K562 (cell line): ENCODE results near the gene PCNX2. TPM values are rescaled to one million over a fixed set of nuclear protein-coding genes. Genes with fewer than 3 reads are reported as not detected.

Experiments
- ATAC-seq: fragments of 200-7000 bp; cut with Tn5 transposase; 3 replicates; pipeline ENCODE4 v1.9.1; 2020; ENCODE audit warnings: moderate library complexity
- BruUV-seq: library from RNA; stranded (reverse); fragments of 400-500 nt; replicated peaks from 2 replicates; lab custom pipeline; 2021; lab: Mats Ljungman, UMichigan
- CTCF ChIA-PET: fragments of 300-600 bp; formaldehyde crosslinking; extraction: SDS; loops from one replicate; lab custom pipeline; 2021; ENCODE audit warnings: low intra/inter-chr PET ratio; lab: Yijun Ruan, JAX
- POLR2A ChIA-PET: fragments of 300-600, 350-650 bp; sonication (Branson Sonifier 250); formaldehyde crosslinking; extraction: SDS; loops from one replicate; lab custom pipeline; 2021; ENCODE audit warnings: antibody characterized with exemption, inconsistent platforms; lab: Yijun Ruan, JAX
- DNase-seq, 4 experiments: peaks; one replicate each; pipeline versions ENCODE4 v3.0.0 to v3.0.0-alpha.2; 2011 to 2018; ENCODE audit warnings: low spot score in 3 of 4, mixed read lengths in 3 of 4; ENCODE audit errors: extremely low read depth in 1 of 4
- FAIRE-seq: peaks from 2 replicates; lab custom pipeline; 2011; peaks lifted over from hg19 to GRCh38; lab: Jason Lieb, UNC
- H2AFZ ChIP-seq: 2 replicates; pipeline ENCODE4 v1.6.0; 2011; ENCODE audit warnings: low read depth, low read length, control low read depth, inconsistent platforms
- H3K27ac ChIP-seq: fragments of 200-600 bp; 3 replicates; pipeline ENCODE4 v1.8.0; 2011; ENCODE audit warnings: low read depth, mild to moderate bottlenecking, control low read depth, inconsistent platforms, low read length, moderate library complexity, mixed read lengths; ENCODE audit errors: extremely low read depth
- H3K27me3 ChIP-seq, 2 experiments: fragments of 300-600 bp in 1 of 2; 2 replicates in 1 of 2; 3 replicates in 1 of 2; pipeline versions ENCODE4 v1.6.0 to v1.8.0; 2011; ENCODE audit warnings: inconsistent platforms in 2 of 2, low read length in 2 of 2, mild to moderate bottlenecking in 1 of 2, mixed read lengths in 1 of 2, moderate library complexity in 1 of 2; ENCODE audit not compliant: control insufficient read depth in 2 of 2, insufficient read depth in 2 of 2
- H3K36me3 ChIP-seq: fragments of 300-600 bp; 3 replicates; pipeline ENCODE4 v1.8.0; 2011; ENCODE audit warnings: mild to moderate bottlenecking, low read length, inconsistent platforms; ENCODE audit not compliant: control insufficient read depth, insufficient read depth
- H3K4me1 ChIP-seq, 2 experiments: fragments of 200-600 bp in 1 of 2; replicated peaks in 1 of 2; 2 replicates in 1 of 2; 3 replicates in 1 of 2; pipeline versions ENCODE4 v1.5.1 to v1.8.0; 2011; ENCODE audit warnings: inconsistent platforms in 2 of 2, low read length in 2 of 2, mild to moderate bottlenecking in 1 of 2, mixed read lengths in 1 of 2, moderate library complexity in 1 of 2; ENCODE audit not compliant: control insufficient read depth in 2 of 2, insufficient read depth in 2 of 2
- H3K4me2 ChIP-seq: 2 replicates; pipeline ENCODE4 v1.6.1; 2011; ENCODE audit warnings: low read length, control low read depth, inconsistent platforms, mixed read lengths; ENCODE audit not compliant: insufficient read depth
- H3K4me3 ChIP-seq: fragments of 200-600 bp; sonication (generic), shearing (Covaris generic); 2 replicates; pipeline ENCODE4 v1.5.1; 2016; ENCODE audit warnings: control low read depth, inconsistent platforms
- H3K79me2 ChIP-seq: fragments of 200-600 bp; 3 replicates; pipeline ENCODE4 v1.8.0; 2011; ENCODE audit warnings: low read length, inconsistent platforms; ENCODE audit not compliant: control insufficient read depth, insufficient read depth
- H3K9ac ChIP-seq, 2 experiments: 2 replicates each; pipeline versions ENCODE4 v1.6.0 to v1.6.1; 2011; ENCODE audit warnings: low read depth in 2 of 2, low read length in 2 of 2, control low read depth in 1 of 2, inconsistent platforms in 1 of 2, mild to moderate bottlenecking in 1 of 2, mixed read lengths in 1 of 2; ENCODE audit not compliant: insufficient read depth in 1 of 2
- H3K9me1 ChIP-seq: one replicate; pipeline ENCODE4 v1.6.0; 2011; ENCODE audit warnings: inconsistent platforms, mild to moderate bottlenecking, low read length, moderate library complexity; ENCODE audit not compliant: control insufficient read depth, insufficient read depth
- H3K9me3 ChIP-seq: replicated peaks from 2 replicates; pipeline ENCODE4 v1.5.1; 2011; ENCODE audit warnings: low read depth, low read length, inconsistent platforms; ENCODE audit not compliant: control insufficient read depth, insufficient read depth
- H4K20me1 ChIP-seq: replicated peaks from 2 replicates; pipeline ENCODE4 v1.6.1; 2011; ENCODE audit warnings: low read length, inconsistent platforms, mixed read lengths; ENCODE audit not compliant: control insufficient read depth, insufficient read depth
- ADNP ChIP-seq: fragments of 200-800 bp; sonication (Bioruptor generic); IDR thresholded peaks from 2 replicates; pipeline ENCODE4 v1.6.1; 2016; ENCODE audit warnings: missing genetic modification characterization, missing compliant biosample characterization
- ETV6 ChIP-seq, 3 experiments: fragments of 150-350 bp in 1 of 3; sonication (generic) in 1 of 3; formaldehyde crosslinking in 1 of 3; IDR thresholded peaks; 2 replicates each; pipeline versions ENCODE4 v1.6.1 to v1.8.0; 2014 to 2022; ENCODE audit warnings: borderline replicate concordance in 2 of 3, low read depth in 2 of 3, antibody characterized with exemption in 1 of 3, low read length in 1 of 3, mild to moderate bottlenecking in 1 of 3, missing genetic modification reagents in 1 of 3
- KLF10 ChIP-seq: fragments of 250-450 bp; sonication (Bioruptor Pico); IDR thresholded peaks from 2 replicates; pipeline ENCODE4 v1.6.1; 2021; ENCODE audit warnings: matching md5 sums
- PURB ChIP-seq: sonication (generic); formaldehyde crosslinking; IDR thresholded peaks from 2 replicates; pipeline ENCODE4 v1.9.0; 2021; ENCODE audit warnings: low read depth, mild to moderate bottlenecking, missing genetic modification reagents
- RBM15 ChIP-seq: fragments of 200-400 bp; formaldehyde crosslinking; IDR thresholded peaks from 2 replicates; pipeline ENCODE4 v1.6.1; 2018; ENCODE audit warnings: mild to moderate bottlenecking, low read length, moderate library complexity; ENCODE audit not compliant: insufficient read depth
- SRSF1 ChIP-seq: fragments of 200-400 bp; formaldehyde crosslinking; IDR thresholded peaks from 2 replicates; pipeline ENCODE4 v1.6.1; 2017; ENCODE audit warnings: mild to moderate bottlenecking, low read depth, low read length, moderate library complexity
- WHSC1 ChIP-seq: IDR thresholded peaks from one replicate; pipeline ENCODE4 v1.6.1; 2012; ENCODE audit warnings: low read length, control low read depth, inconsistent platforms
- ZKSCAN8 ChIP-seq: fragments of 200-800 bp; sonication (Bioruptor generic); IDR thresholded peaks from 2 replicates; pipeline ENCODE4 v1.6.1; 2016; ENCODE audit warnings: missing genetic modification characterization, missing compliant biosample characterization
- ZNF232 ChIP-seq: sonication (generic); formaldehyde crosslinking; IDR thresholded peaks from 2 replicates; pipeline ENCODE4 v1.8.0; 2022; ENCODE audit warnings: mild to moderate bottlenecking, missing genetic modification reagents
- WGBS: fragments of 100-300 bp; shearing (Covaris generic); methylation state at CpG from one replicate; pipeline ENCODE4 v1.1.6; 2016; ENCODE audit warnings: low coverage, mixed read lengths; ENCODE audit not compliant: insufficient coverage; ENCODE audit errors: missing lambda C conversion rate; 5-methylcytosine and 5-hydroxymethylcytosine counted together
- in situ Hi-C: fragments of 300-500 bp; cut with MboI; formaldehyde crosslinking; loops from 4 replicates; pipeline ENCODE4 v1.15.0; 2018; ENCODE audit warnings: inconsistent platforms, mixed read lengths
- intact Hi-C: fragments of 100-400 bp; cut with micrococcal nuclease; formaldehyde crosslinking; loops from 2 replicates; pipeline ENCODE4 v1.14.2; 2022
- polyA plus RNA-seq, 8 experiments: library from polyadenylated mRNA; depleted of rRNA in 4 of 8; stranded (reverse) in 5 of 8; unstranded in 3 of 8; fragments of >200 nt; fragmentation: Nextera tagmentation in 2 of 8; fragmentation: Illumina TruSeq in 1 of 8; extraction: Ambion mirVana in 2 of 8; extraction: Trizol in 1 of 8; gene quantifications; 2 replicates each; pipeline versions ENCODE4 v1.2.1 to v1.2.3, GENCODE V29; 2011 to 2014; ENCODE audit warnings: inconsistent platforms in 1 of 8, missing spikeins in 1 of 8
- total RNA-seq, 7 experiments: library from RNA; depleted of rRNA in 6 of 7; stranded (reverse); fragments of >200 nt in 6 of 7; fragmentation: Illumina TruSeq in 2 of 7; extraction: Trizol in 2 of 7; gene quantifications; 2 replicates each; pipeline versions ENCODE4 v1.2.1 to v1.2.3, GENCODE V29; 2011 to 2021; ENCODE audit warnings: low replicate concordance in 1 of 7
- TF ChIP-seq, protein P1 (sequence below): sonication (generic); IDR thresholded peaks from 2 replicates; pipeline ENCODE4 v1.6.1; 2016
- TF ChIP-seq, protein P2 (sequence below): fragments of 200-800 bp; sonication (Bioruptor generic); IDR thresholded peaks from 2 replicates; pipeline ENCODE4 v1.6.1; 2017; ENCODE audit warnings: missing genetic modification characterization, missing compliant biosample characterization
- TF ChIP-seq, protein P3 (sequence below): sonication (generic); formaldehyde crosslinking; IDR thresholded peaks from 2 replicates; pipeline ENCODE4 v1.8.1; 2023; ENCODE audit warnings: mild to moderate bottlenecking, missing genetic modification reagents
- TF ChIP-seq, protein P4 (sequence below), 2 experiments: fragments of 450-650 bp in 1 of 2; sonication (generic) in 1 of 2; formaldehyde crosslinking; conservative IDR thresholded peaks; 2 replicates each; pipeline versions ENCODE4 v1.4.0 to v1.8.1; 2020 to 2022; ENCODE audit warnings: mild to moderate bottlenecking in 1 of 2, missing genetic modification reagents in 1 of 2
- TF ChIP-seq, protein P5 (sequence below): IDR thresholded peaks from 2 replicates; pipeline ENCODE4 v1.6.1; 2012; ENCODE audit warnings: low read depth, low read length, improper control_type of control experiment, borderline replicate concordance

PCNX2 gene
- total and polyA plus RNA-seq, 9 of the 15 experiments (the other 6 are each of a cell fraction or from before 2014, with no cell fraction given): 0.07 to 0.33 TPM; not detected in 7

DNA sequence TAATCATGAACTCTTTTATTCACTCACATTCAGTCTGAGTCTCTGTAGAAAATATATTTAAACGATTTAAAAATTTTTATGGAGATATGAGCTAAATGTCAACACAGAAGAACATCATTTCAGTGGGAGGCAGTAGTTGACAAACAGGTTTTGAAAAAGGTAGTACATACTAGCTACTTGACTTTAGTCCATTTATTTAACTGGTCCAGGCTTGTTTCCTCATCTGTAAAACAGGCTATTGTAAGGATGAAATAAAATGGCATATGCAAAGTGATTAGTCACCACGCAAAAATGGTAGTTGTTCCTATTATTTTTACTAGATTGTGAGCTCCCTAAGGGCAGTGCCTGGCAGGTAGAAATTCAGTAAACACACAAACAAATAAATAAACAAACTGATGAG is 270.0 kb downstream of the PCNX2 start:
- TF ChIP-seq KLF10 (CRISPR knock-in tag): no peak
- TF ChIP-seq PURB (CRISPR knock-in tag): no peak
- TF ChIP-seq, protein P1, sequence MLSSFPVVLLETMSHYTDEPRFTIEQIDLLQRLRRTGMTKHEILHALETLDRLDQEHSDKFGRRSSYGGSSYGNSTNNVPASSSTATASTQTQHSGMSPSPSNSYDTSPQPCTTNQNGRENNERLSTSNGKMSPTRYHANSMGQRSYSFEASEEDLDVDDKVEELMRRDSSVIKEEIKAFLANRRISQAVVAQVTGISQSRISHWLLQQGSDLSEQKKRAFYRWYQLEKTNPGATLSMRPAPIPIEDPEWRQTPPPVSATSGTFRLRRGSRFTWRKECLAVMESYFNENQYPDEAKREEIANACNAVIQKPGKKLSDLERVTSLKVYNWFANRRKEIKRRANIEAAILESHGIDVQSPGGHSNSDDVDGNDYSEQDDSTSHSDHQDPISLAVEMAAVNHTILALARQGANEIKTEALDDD: no peak
- TF ChIP-seq, protein P2, sequence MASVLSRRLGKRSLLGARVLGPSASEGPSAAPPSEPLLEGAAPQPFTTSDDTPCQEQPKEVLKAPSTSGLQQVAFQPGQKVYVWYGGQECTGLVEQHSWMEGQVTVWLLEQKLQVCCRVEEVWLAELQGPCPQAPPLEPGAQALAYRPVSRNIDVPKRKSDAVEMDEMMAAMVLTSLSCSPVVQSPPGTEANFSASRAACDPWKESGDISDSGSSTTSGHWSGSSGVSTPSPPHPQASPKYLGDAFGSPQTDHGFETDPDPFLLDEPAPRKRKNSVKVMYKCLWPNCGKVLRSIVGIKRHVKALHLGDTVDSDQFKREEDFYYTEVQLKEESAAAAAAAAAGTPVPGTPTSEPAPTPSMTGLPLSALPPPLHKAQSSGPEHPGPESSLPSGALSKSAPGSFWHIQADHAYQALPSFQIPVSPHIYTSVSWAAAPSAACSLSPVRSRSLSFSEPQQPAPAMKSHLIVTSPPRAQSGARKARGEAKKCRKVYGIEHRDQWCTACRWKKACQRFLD (CRISPR knock-in tag): no peak
- no peak for TF ChIP-seq ETV6 (IDR thresholded peaks at IDR 0.05; ENCODE audit: borderline replicate concordance in 1 of 2, low read depth in 2 of 2, low read length in 1 of 2)
- TF ChIP-seq ETV6 (CRISPR knock-in tag; IDR thresholded peaks at IDR 0.05; ENCODE audit: borderline replicate concordance): no peak
- no peak for TF ChIP-seq WHSC1
- TF ChIP-seq RBM15: no peak
- TF ChIP-seq, protein P3, sequence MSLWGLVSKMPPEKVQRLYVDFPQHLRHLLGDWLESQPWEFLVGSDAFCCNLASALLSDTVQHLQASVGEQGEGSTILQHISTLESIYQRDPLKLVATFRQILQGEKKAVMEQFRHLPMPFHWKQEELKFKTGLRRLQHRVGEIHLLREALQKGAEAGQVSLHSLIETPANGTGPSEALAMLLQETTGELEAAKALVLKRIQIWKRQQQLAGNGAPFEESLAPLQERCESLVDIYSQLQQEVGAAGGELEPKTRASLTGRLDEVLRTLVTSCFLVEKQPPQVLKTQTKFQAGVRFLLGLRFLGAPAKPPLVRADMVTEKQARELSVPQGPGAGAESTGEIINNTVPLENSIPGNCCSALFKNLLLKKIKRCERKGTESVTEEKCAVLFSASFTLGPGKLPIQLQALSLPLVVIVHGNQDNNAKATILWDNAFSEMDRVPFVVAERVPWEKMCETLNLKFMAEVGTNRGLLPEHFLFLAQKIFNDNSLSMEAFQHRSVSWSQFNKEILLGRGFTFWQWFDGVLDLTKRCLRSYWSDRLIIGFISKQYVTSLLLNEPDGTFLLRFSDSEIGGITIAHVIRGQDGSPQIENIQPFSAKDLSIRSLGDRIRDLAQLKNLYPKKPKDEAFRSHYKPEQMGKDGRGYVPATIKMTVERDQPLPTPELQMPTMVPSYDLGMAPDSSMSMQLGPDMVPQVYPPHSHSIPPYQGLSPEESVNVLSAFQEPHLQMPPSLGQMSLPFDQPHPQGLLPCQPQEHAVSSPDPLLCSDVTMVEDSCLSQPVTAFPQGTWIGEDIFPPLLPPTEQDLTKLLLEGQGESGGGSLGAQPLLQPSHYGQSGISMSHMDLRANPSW (CRISPR knock-in tag): no peak
- no peak for TF ChIP-seq ZKSCAN8
- TF ChIP-seq, protein P4, sequence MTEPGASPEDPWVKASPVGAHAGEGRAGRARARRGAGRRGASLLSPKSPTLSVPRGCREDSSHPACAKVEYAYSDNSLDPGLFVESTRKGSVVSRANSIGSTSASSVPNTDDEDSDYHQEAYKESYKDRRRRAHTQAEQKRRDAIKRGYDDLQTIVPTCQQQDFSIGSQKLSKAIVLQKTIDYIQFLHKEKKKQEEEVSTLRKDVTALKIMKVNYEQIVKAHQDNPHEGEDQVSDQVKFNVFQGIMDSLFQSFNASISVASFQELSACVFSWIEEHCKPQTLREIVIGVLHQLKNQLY (CRISPR knock-in tag; conservative IDR thresholded peaks at IDR 0.05): no peak
- TF ChIP-seq, protein P5, sequence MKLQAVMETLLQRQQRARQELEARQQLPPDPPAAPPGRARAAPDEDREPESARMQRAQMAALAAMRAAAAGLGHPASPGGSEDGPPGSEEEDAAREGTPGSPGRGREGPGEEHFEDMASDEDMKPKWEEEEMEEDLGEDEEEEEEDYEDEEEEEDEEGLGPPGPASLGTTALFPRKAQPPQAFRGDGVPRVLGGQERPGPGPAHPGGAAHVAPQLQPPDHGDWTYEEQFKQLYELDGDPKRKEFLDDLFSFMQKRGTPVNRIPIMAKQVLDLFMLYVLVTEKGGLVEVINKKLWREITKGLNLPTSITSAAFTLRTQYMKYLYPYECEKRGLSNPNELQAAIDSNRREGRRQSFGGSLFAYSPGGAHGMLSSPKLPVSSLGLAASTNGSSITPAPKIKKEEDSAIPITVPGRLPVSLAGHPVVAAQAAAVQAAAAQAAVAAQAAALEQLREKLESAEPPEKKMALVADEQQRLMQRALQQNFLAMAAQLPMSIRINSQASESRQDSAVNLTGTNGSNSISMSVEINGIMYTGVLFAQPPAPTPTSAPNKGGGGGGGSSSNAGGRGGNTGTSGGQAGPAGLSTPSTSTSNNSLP: no peak
- no peak for TF ChIP-seq ADNP
- TF ChIP-seq SRSF1: no peak
- no peak for TF ChIP-seq ZNF232 (CRISPR knock-in tag)
- TF ChIP-seq, all 486 proteins: peak for 0
- H3K4me1 ChIP-seq: no peaks in the 10 kb centered on the region
- no peak overlapping the region for H2AFZ ChIP-seq
- H3K4me2 ChIP-seq: no peak overlapping the region
- in situ Hi-C loops: no loop called here
- POLR2A ChIA-PET: interaction anchor here (1.0 to 1.9 kb wide), 3 partner anchors 12 to 47 kb away, joined by 3 to 6 read pairs (median 3); no protein-coding TSS in a partner anchor
- H3K79me2 ChIP-seq: no peaks in the 10 kb centered on the region
- ATAC-seq (no peak), FAIRE-seq (no peak), DNase-seq (no peak)
- no peaks in the 10 kb centered on the region for H3K9me1 ChIP-seq
- 0% methylated on average over 2 of the region's 2 CpGs for WGBS
- H3K27ac ChIP-seq: no peak overlapping the region
- no peaks in the 10 kb centered on the region for H4K20me1 ChIP-seq
- peaks cover 0 to 29% of the 10 kb centered on the region in 2 experiments; a peak in 3 of 5 replicates for H3K27me3 ChIP-seq
- intact Hi-C loops: loop anchor here (10.0 kb wide), 1 partner anchor 391 kb away; the partner anchor contains the start of gene SIPA1L2
- H3K4me3 ChIP-seq: no peak overlapping the region
- H3K36me3 ChIP-seq: no peaks in the 10 kb centered on the region
- H3K9ac ChIP-seq: no peak overlapping the region
- no TSS peak for BruUV-seq
- H3K9me3 ChIP-seq: no peaks in the 10 kb centered on the region
- CTCF ChIA-PET: no interaction called here
